ENCODE measurements around the gene GATC. TPM values are rescaled to one million over a fixed set of nuclear protein-coding genes. Genes with fewer than 3 reads are reported as not detected.
"Not testable (repeated sequence)": the region's sequence is repeated elsewhere in the genome, so short reads cannot be mapped to it uniquely, and the experiment has no call there.

Gene GATC
- total RNA-seq, 1 donor from 2014 or later, result 16.9 TPM

- no peak for DNase-seq (ENCODE audit: extremely low read depth, low read depth, low spot score)
These were observed 22.7 kb downstream of the GATC start for GRCh38 chr12:120468821-120469449.

GRCh38 chr12:120469450-120470149, 23.4 kb downstream of the GATC start, which contains the start of gene SRSF9:
TSS of gene SRSF9 (minus strand) at chr12:120469748. CDS start at chr12:120469609, 139 bp downstream.
- peak; percentile 72 for DNase-seq (ENCODE audit: extremely low read depth, low read depth, low spot score)

- no peak for DNase-seq (ENCODE audit: extremely low read depth, low read depth, low spot score)
These were observed 24.0 kb downstream of the GATC start for GRCh38 chr12:120470150-120470784.

- no peak for DNase-seq (ENCODE audit: extremely low read depth, low read depth, low spot score)
These were observed 26.3 kb downstream of the GATC start for GRCh38 chr12:120472521-120472920.

GRCh38 chr12:120473807-120474615, 27.8 kb downstream of the GATC start:
- DNase-seq (ENCODE audit: extremely low read depth, low read depth, low spot score), result no peak

- DNase-seq (ENCODE audit: extremely low read depth, low read depth, low spot score), result no peak
These were observed 28.3 kb downstream of the GATC start for GRCh38 chr12:120474616-120474960.

- DNase-seq (ENCODE audit: extremely low read depth, low read depth, low spot score), result no peak
These were observed 29.4 kb downstream of the GATC start for GRCh38 chr12:120475643-120476042.

- no peak for DNase-seq (ENCODE audit: extremely low read depth, low read depth, low spot score)
These were observed 33.2 kb downstream of the GATC start for GRCh38 chr12:120479458-120479857.

- no peak for DNase-seq (ENCODE audit: extremely low read depth, low read depth, low spot score)
These were observed 34.0 kb downstream of the GATC start for GRCh38 chr12:120480211-120480610.

GRCh38 chr12:120481022-120481767, 35.0 kb downstream of the GATC start:
- no peak for DNase-seq (ENCODE audit: extremely low read depth, low read depth, low spot score)

GRCh38 chr12:120483621-120484020, 37.4 kb downstream of the GATC start:
- no peak for DNase-seq (ENCODE audit: extremely low read depth, low read depth, low spot score)

- DNase-seq (ENCODE audit: extremely low read depth, low read depth, low spot score), result no peak
These were observed 40.0 kb downstream of the GATC start for GRCh38 chr12:120485961-120486881.

GRCh38 chr12:120487552-120487951, 41.3 kb downstream of the GATC start:
- not testable (repeated sequence) for DNase-seq (ENCODE audit: extremely low read depth, low read depth, low spot score)

- no peak for DNase-seq (ENCODE audit: extremely low read depth, low read depth, low spot score)
These were observed 41.9 kb downstream of the GATC start for GRCh38 chr12:120488057-120488640.

GRCh38 chr12:120489018-120489417, 42.8 kb downstream of the GATC start:
- no peak for DNase-seq (ENCODE audit: extremely low read depth, low read depth, low spot score)

GRCh38 chr12:120490325-120490724, 44.1 kb downstream of the GATC start:
- no peak for DNase-seq (ENCODE audit: extremely low read depth, low read depth, low spot score)

- no peak for DNase-seq (ENCODE audit: extremely low read depth, low read depth, low spot score)
These were observed 44.7 kb downstream of the GATC start for GRCh38 chr12:120490833-120491512.

- no peak for DNase-seq (ENCODE audit: extremely low read depth, low read depth, low spot score)
These were observed 49.0 kb downstream of the GATC start for GRCh38 chr12:120495186-120495730.
